ENCODE measurements around the gene ELOA.
"Not testable (repeated sequence)": the region's sequence is repeated elsewhere in the genome, so short reads cannot be mapped to it uniquely, and the experiment has no call there.

GRCh38 chr1:23802809-23803342 lies 59.6 kb downstream of the ELOA start:
- TF ChIP-seq CTCF (conservative IDR thresholded peaks at IDR 0.05); ZFX (IDR thresholded peaks at IDR 0.05): not testable (repeated sequence)

Measured in C4-2B (cell line).